ENCODE results near the gene PRDX3.
"Not testable (repeated sequence)": the region's sequence is repeated elsewhere in the genome, so short reads cannot be mapped to it uniquely, and the experiment has no call there.

Gene PRDX3

GRCh38 chr10:119165171-119166117 lies 13.2 kb downstream of the PRDX3 start, which contains the start of gene SFXN4:
Gene SFXN4 (minus strand): TSS chr10:119165714. CDS start chr10:119165647, 67 bp downstream.
- no peak for DNase-seq (ENCODE audit: low read depth, low spot score)

DNA sequence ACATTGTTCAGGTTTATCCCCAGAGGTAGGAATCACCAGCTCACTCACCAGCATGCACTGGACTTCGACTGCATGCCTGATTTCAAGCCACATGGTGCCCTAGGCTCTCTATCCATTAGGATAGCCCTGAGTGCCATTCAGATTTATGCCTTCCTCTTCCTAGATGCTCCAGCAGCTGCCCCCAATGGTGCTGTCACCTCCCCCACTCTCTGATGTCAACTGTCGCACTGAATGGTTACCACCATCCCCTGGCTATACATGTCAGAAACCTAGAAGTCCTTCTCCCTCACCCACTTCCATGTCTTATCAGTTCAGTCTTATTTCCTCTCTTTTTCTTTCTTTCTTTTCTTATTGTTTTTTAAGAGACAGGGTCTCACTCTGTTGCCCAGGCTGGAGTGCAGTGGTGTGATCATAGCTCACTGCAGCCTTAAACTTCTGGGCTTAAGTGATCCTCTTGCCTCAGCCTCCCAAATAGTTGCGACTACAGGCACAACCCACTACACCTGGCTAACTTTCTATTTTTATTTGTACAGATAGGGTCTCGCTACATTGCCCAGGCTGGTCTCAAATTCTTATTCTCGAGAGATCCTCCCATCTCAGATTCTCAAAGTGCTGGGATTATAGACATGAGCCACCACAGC lies 16.0 kb downstream of the PRDX3 start:
- no peak for DNase-seq (ENCODE audit: low read depth, low spot score)

GRCh38 chr10:119161680-119162451 lies 16.7 kb downstream of the PRDX3 start:
- no peak for DNase-seq (ENCODE audit: low read depth, low spot score)

- no peak for DNase-seq (ENCODE audit: low read depth, low spot score)
These were observed 19.3 kb downstream of the PRDX3 start for GRCh38 chr10:119159332-119159731.

DNA sequence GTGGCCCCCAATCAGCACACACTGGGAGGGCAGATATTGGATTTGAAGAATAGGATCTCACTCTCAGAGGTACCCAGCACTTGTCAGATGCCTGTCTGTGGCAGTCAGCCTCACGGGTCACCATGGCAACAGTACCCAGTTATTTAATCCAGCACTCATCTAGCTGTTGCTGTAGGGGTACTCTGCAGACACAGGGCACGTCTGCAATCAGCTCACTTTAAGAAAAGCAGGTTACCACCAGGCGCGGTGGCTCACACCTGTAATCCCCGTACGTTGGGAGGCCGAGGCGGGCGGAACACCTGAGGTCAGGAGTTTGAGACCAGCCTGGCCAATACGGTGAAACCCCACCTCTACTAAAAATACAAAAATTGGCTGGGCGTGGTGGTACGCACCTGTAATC lies 25.0 kb downstream of the PRDX3 start:
- DNase-seq (ENCODE audit: low read depth, low spot score) = no peak

DNA sequence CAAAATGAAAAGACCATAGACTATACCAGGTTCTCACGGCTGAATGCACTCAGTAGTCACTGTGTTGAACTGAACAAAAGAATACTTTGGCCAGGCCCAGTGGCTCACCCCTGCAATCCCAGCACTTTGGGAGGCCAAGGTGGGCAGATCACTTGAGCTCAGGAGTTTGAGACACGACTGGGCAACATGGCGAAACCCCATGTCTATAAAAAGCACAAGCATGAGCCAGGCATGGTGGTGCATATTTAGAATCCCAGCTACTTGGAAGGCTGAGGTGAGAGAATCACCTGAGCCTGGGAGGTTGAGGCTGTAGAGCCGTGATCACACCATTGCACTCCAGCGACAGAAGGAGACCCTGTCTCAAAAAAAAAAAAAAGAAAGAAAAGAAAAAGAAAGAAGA lies 25.6 kb downstream of the PRDX3 start:
- DNase-seq (ENCODE audit: low read depth, low spot score) = no peak

DNA sequence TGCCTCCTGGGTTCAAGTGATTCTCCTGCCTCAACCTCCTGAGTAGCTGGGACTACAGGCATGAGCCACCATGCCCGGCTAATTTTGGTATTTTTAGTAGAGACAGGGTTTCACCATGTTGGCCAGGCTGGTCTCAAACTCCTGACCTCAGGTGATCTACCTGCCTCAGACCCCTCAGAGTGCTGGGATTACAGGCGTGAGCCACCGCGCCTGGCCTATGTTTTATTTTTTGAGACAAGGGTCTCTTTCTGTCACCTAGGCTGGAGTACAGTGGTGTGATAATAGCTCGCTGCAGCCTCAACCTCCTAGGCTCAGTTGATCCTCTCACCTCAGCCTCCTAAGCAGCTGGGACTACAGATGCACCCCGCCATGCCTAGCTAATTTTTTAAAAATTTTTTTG lies 27.0 kb downstream of the PRDX3 start:
- not testable (repeated sequence) for DNase-seq (ENCODE audit: low read depth, low spot score)

GRCh38 chr10:119149729-119150128 lies 28.9 kb downstream of the PRDX3 start:
- DNase-seq (ENCODE audit: low read depth, low spot score) = no peak

DNA sequence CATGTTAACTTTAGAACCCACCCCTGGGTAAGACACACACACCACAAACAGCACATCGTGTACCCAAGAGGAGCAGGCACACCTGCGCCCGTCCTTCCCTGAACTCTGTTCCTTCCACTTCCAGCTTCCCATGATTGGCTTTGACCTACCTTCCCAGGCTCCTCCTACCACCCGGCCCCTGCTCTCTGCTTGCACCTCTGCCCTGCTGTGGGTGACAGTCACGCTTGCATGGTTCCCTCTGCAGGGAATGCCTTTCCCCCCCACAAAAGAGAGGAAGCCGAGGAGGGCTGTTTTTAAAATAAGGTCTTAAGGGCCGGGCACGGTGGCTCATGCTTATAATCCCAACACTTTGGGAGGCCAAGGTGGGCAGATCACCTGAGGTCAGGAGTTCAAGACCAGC lies 29.5 kb downstream of the PRDX3 start:
- DNase-seq (ENCODE audit: low read depth, low spot score) = no peak

- no peak for DNase-seq (ENCODE audit: low read depth, low spot score)
These were observed 35.0 kb downstream of the PRDX3 start for GRCh38 chr10:119143657-119144056.

GRCh38 chr10:119140603-119141245 lies 37.9 kb downstream of the PRDX3 start:
- DNase-seq (ENCODE audit: low read depth, low spot score) = no peak

- DNase-seq (ENCODE audit: low read depth, low spot score) = no peak
These were observed 39.0 kb downstream of the PRDX3 start for GRCh38 chr10:119139464-119140067.

- no peak for DNase-seq (ENCODE audit: low read depth, low spot score)
These were observed 40.0 kb downstream of the PRDX3 start for GRCh38 chr10:119138346-119139306.

GRCh38 chr10:119137878-119138277 lies 40.7 kb downstream of the PRDX3 start:
- not testable (repeated sequence) for DNase-seq (ENCODE audit: low read depth, low spot score)

DNA sequence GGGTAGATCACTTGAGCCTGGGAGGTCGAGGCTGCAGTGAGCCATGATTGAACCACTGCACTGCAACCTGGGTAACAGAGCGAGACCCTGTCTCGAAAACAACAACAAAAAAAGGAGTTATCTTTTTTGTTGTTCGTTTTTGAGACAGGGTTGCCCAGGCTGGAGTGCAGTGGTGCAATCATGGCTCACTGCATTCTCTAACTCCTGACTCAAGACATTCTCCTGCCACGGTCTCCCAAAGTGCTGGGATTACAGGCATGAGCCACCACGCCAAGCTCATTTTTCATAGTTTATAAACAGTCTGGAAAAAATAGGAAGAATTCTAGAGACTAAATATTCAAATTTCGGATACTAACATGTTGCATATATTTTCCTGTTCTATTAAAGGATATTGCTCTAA lies 42.5 kb downstream of the PRDX3 start:
- no peak for DNase-seq (ENCODE audit: low read depth, low spot score)

DNA sequence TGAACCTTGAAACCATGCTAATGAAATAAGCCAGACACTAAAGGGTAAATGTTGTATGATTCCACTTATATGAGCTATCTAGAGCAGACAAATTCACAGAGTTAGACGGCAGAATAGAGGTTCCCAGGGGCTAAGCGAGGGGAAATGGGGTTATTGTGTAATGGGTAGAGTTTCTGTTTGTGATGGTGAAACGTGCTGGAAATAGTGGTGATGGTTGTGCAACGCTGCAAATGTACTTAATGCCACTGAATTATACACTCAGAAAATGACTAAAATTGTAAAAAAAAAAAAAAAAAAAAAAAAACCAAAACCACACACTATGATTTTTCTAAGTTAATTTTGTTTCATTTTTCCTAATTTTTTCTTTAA lies 43.1 kb downstream of the PRDX3 start:
- DNase-seq (ENCODE audit: low read depth, low spot score) = no peak

- no peak for DNase-seq (ENCODE audit: low read depth, low spot score)
These were observed 44.7 kb downstream of the PRDX3 start for GRCh38 chr10:119133949-119134348.

DNA sequence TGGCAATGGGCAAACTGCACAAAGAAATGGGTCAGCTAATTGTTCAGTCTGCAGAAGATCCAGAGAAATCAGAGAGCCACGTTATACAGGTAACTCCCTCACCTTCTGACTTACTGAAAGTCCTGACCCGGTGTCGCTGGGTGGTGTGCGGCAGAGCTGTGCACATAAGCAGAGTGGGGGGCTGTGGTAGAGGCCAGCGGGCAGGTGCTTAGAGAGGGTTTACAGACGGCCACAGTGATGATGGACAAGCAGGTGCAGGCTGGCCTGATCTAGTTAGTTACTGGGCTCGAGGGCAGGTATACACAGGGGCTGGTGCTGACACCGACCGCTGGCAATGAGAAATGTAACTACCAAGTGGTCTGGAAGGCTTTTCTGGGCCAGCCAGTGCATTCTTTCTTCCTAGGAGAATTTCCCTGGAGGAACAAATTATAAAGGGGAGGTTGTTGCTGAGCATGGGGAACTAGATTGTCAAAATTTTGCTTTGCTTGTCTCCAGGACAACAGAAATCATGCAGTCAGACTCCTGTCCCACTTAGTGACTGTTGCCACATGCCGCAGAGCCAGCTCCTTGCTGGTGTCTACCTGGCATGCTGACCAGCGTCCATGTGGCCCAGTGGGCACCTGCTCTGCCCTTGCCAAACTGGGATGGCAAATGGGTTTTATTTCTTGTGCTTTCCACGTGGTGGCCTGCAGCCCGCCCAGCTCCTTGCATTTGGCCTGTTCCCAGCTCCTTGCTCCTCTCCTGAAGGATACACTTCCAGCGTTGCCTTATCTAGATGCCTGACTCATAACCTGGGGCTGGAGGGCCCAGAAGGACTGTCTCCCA lies 45.9 kb downstream of the PRDX3 start:
- no peak for DNase-seq (ENCODE audit: low read depth, low spot score)

All from brain pericyte (primary cell).